SK-N-SH (cell line): ENCODE measurements around the gene TMEM138. TPM values are rescaled to one million over a fixed set of nuclear protein-coding genes. Genes with fewer than 3 reads are reported as not detected.
"Not testable (repeated sequence)": the region's sequence is repeated elsewhere in the genome, so short reads cannot be mapped to it uniquely, and the experiment has no call there.

Experiments
- CTCF ChIA-PET: fragments of 300-600, 350-600 bp; formaldehyde crosslinking; extraction: SDS; loops from one replicate; lab custom pipeline; 2021; lab: Yijun Ruan, JAX
- POLR2A ChIA-PET: fragments of 350-600 bp; sonication (Branson Sonifier 250); formaldehyde crosslinking; extraction: SDS; loops from one replicate; lab custom pipeline; 2020; ENCODE audit warnings: antibody characterized with exemption, inconsistent platforms; lab: Yijun Ruan, JAX
- DNase-seq: peaks from one replicate; pipeline ENCODE4 v3.0.0; 2012
- H2AFZ ChIP-seq: fragments of 200-600 bp; sonication (generic); 2 replicates; pipeline ENCODE4 v1.8.1; 2016; ENCODE audit warnings: antibody characterized with exemption, mild to moderate bottlenecking, low read depth
- H3F3A ChIP-seq: fragments of 200-600 bp; sonication (generic); replicated peaks from 2 replicates; pipeline ENCODE3; 2016; ENCODE audit warnings: antibody characterized with exemption, mild to moderate bottlenecking; ENCODE audit not compliant: insufficient read depth
- H3K27ac ChIP-seq, 2 experiments: fragments of 200-500 bp in 1 of 2; fragments of 200-600 bp in 1 of 2; sonication (Bioruptor generic) in 1 of 2; sonication (generic), shearing (Covaris generic) in 1 of 2; 2 replicates each; pipeline versions ENCODE4 v1.5.1 to v1.6.1; 2014 to 2016; ENCODE audit warnings: low read depth in 2 of 2, inconsistent platforms in 1 of 2, low read length in 1 of 2, mild to moderate bottlenecking in 1 of 2, mixed read lengths in 1 of 2
- H3K27me3 ChIP-seq: fragments of 200-600 bp; sonication (generic), shearing (Covaris generic); 2 replicates; pipeline ENCODE4 v1.6.1; 2016; ENCODE audit warnings: mixed run types; ENCODE audit not compliant: insufficient read depth
- H3K36me3 ChIP-seq, 2 experiments: fragments of 200-500 bp in 1 of 2; fragments of 200-600 bp in 1 of 2; sonication (Bioruptor generic) in 1 of 2; sonication (generic) in 1 of 2; replicated peaks in 1 of 2; 2 replicates each; pipeline versions ENCODE3 to v1.5.1; 2014 to 2016; ENCODE audit warnings: low read length in 1 of 2, mild to moderate bottlenecking in 1 of 2; ENCODE audit not compliant: insufficient read depth in 2 of 2, control insufficient read depth in 1 of 2
- H3K4me1 ChIP-seq, 2 experiments: fragments of 200-500 bp in 1 of 2; fragments of 200-600 bp in 1 of 2; sonication (Bioruptor generic) in 1 of 2; sonication (generic), shearing (Covaris generic) in 1 of 2; 2 replicates each; pipeline versions ENCODE4 v1.5.1 to v1.6.1; 2014 to 2016; ENCODE audit warnings: low read depth in 1 of 2, low read length in 1 of 2, mixed run types in 1 of 2; ENCODE audit not compliant: insufficient read depth in 2 of 2, control insufficient read depth in 1 of 2
- H3K4me2 ChIP-seq: fragments of 200-600 bp; sonication (generic), shearing (Covaris generic); 2 replicates; pipeline ENCODE4 v1.6.1; 2017; ENCODE audit warnings: mixed run types
- H3K4me3 ChIP-seq, 2 experiments: fragments of 200-500 bp in 1 of 2; fragments of 200-600 bp in 1 of 2; sonication (Bioruptor generic) in 1 of 2; sonication (generic), shearing (Covaris generic) in 1 of 2; 2 replicates each; pipeline versions ENCODE4 v1.5.1 to v1.8.1; 2014 to 2016; ENCODE audit warnings: low read depth in 2 of 2, inconsistent platforms in 1 of 2, low read length in 1 of 2, mild to moderate bottlenecking in 1 of 2, mixed read lengths in 1 of 2, moderate library complexity in 1 of 2
- H3K79me2 ChIP-seq: fragments of 200-600 bp; sonication (generic); 2 replicates; pipeline ENCODE4 v1.8.1; 2017; ENCODE audit warnings: mild to moderate bottlenecking; ENCODE audit not compliant: insufficient read depth
- H3K9ac ChIP-seq: fragments of 200-600 bp; sonication (generic); 2 replicates; pipeline ENCODE4 v1.6.1; 2017; ENCODE audit warnings: mixed run types
- H3K9me2 ChIP-seq: fragments of 200-600 bp; sonication (generic); 2 replicates; pipeline ENCODE4 v1.6.1; 2017; ENCODE audit warnings: mixed run types
- H3K9me3 ChIP-seq: fragments of 200-600 bp; sonication (generic); 2 replicates; pipeline ENCODE4 v1.6.1; 2017; ENCODE audit warnings: mixed run types, mild to moderate bottlenecking, moderate library complexity
- H4K20me1 ChIP-seq: fragments of 200-600 bp; sonication (generic); 2 replicates; pipeline ENCODE4 v1.6.1; 2017; ENCODE audit warnings: mild to moderate bottlenecking, mixed run types; ENCODE audit not compliant: insufficient read depth
- EP300 ChIP-seq, 2 experiments: IDR thresholded peaks; 2 replicates each; pipeline versions ENCODE4 v1.4.0 to v1.6.1; 2012; ENCODE audit warnings: borderline replicate concordance in 1 of 2, low read depth in 1 of 2, low read length in 1 of 2
- FOXM1 ChIP-seq: IDR thresholded peaks from 2 replicates; pipeline ENCODE4 v1.4.0; 2012; ENCODE audit warnings: low read depth, mild to moderate bottlenecking
- MEF2A ChIP-seq: IDR thresholded peaks from 2 replicates; pipeline ENCODE4 v1.4.0; 2012; ENCODE audit warnings: low read depth, borderline replicate concordance
- NFIC ChIP-seq: IDR thresholded peaks from 2 replicates; pipeline ENCODE4 v1.4.0; 2012; ENCODE audit warnings: borderline replicate concordance
- POLR2AphosphoS5 ChIP-seq: IDR thresholded peaks from 2 replicates; pipeline ENCODE4 v1.6.1; 2012; ENCODE audit warnings: low read depth, low read length
- RAD21 ChIP-seq: IDR thresholded peaks from 2 replicates; pipeline ENCODE4 v1.6.1; 2012; ENCODE audit warnings: mild to moderate bottlenecking, low read length
- RFX5 ChIP-seq: IDR thresholded peaks from 2 replicates; pipeline ENCODE4 v1.6.1; 2012; ENCODE audit warnings: mild to moderate bottlenecking, improper control_type of control experiment, low read length
- SIN3A ChIP-seq: IDR thresholded peaks from 2 replicates; pipeline ENCODE4 v1.6.1; 2012; ENCODE audit warnings: low read depth, mild to moderate bottlenecking, low read length, moderate library complexity, borderline replicate concordance
- WGBS: methylation state at CpG from one replicate; pipeline ENCODE4 v1.1.6; 2017; ENCODE audit warnings: low lambda C conversion rate; 5-methylcytosine and 5-hydroxymethylcytosine counted together
- polyA plus RNA-seq, 3 experiments: library from polyadenylated mRNA; depleted of rRNA; stranded (reverse); fragments of >200 nt; gene quantifications; 2 replicates each; pipeline ENCODE4 v1.2.3, GENCODE V29; 2012
- TF ChIP-seq, protein P1 (sequence below): fragments of 150-350 bp; IDR thresholded peaks from 2 replicates; pipeline ENCODE4 v1.6.1; 2017; ENCODE audit warnings: antibody characterized with exemption, low read length, low read depth, borderline replicate concordance
- TF ChIP-seq, protein P2 (sequence below): IDR thresholded peaks from 2 replicates; pipeline ENCODE4; 2012

The TMEM138 gene
- polyA plus RNA-seq, 1 of the 3 experiments (the other 2 are of a cell fraction) = 82.2 TPM

DNA sequence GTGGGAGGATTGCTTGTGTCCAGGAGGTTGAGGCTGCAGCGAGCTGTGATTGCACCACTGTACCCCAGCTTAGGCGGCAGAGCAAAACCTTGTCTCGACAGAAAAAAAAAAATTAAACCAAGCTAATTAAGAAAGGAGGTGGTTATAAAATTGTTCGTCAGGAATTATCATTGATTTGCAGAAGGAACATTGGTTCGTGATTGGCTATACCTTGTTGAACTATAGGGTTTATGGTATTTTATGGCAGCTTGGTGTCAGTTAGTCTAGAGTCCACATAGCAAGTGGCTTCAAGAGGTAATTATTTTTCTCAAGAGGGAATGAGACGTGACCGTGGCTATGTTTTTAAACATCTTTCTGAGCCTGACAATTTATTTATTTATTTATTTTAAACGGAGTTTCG, 18.7 kb downstream of the TMEM138 start:
- Histone ChIP-seq H3K36me3 (peaks cover 0 to 8% of the 10 kb centered on the region in 2 experiments), H3K4me3 (no peak overlapping the region), H3K9ac (no peak overlapping the region), H2AFZ (no peak overlapping the region), H3K9me2 (no peaks in the 10 kb centered on the region), H3K79me2 (no peaks in the 10 kb centered on the region), H3K4me2 (no peak overlapping the region), H4K20me1 (no peaks in the 10 kb centered on the region), H3K4me1 (peaks cover 0 to 7% of the 10 kb centered on the region in 2 experiments; a peak in 1 of 4 replicates), H3K9me3 (no peaks in the 10 kb centered on the region), H3K27me3 (no peaks in the 10 kb centered on the region), H3K27ac (no peak overlapping the region), H3F3A (no peaks in the 10 kb centered on the region)
- no peak for DNase-seq
- TF ChIP-seq, protein P1, sequence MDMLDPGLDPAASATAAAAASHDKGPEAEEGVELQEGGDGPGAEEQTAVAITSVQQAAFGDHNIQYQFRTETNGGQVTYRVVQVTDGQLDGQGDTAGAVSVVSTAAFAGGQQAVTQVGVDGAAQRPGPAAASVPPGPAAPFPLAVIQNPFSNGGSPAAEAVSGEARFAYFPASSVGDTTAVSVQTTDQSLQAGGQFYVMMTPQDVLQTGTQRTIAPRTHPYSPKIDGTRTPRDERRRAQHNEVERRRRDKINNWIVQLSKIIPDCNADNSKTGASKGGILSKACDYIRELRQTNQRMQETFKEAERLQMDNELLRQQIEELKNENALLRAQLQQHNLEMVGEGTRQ = no peak
- no peak for TF ChIP-seq SIN3A
- TF ChIP-seq, protein P2, sequence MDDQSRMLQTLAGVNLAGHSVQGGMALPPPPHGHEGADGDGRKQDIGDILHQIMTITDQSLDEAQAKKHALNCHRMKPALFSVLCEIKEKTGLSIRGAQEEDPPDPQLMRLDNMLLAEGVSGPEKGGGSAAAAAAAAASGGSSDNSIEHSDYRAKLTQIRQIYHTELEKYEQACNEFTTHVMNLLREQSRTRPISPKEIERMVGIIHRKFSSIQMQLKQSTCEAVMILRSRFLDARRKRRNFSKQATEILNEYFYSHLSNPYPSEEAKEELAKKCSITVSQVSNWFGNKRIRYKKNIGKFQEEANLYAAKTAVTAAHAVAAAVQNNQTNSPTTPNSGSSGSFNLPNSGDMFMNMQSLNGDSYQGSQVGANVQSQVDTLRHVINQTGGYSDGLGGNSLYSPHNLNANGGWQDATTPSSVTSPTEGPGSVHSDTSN = no peak
- no peak for TF ChIP-seq FOXM1
- TF ChIP-seq RAD21 = no peak
- no peak for TF ChIP-seq EP300 (IDR thresholded peaks at IDR 0.05; ENCODE audit: borderline replicate concordance in 1 of 2, low read depth in 1 of 2, low read length in 1 of 2)
- TF ChIP-seq RFX5 = no peak
- no peak for TF ChIP-seq NFIC
- TF ChIP-seq POLR2AphosphoS5 = no peak
- no peak for TF ChIP-seq MEF2A
- ChIA-PET POLR2A (interaction anchor here (1.0 to 2.1 kb wide), 2 partner anchors 11 to 19 kb away, joined by 3 to 9 read pairs; partner anchors contain the start of genes CYB561A3 and TMEM138), CTCF (interaction anchor here (1.3 to 8.6 kb wide), 3 partner anchors 11 to 127 kb away, joined by 4 to 300 read pairs (median 9); partner anchors contain the start of genes DDB1, TKFC and TMEM216)
- 96% methylated on average over 9 of the region's 9 CpGs for WGBS

GRCh38 chr11:61383859-61384258, 21.7 kb downstream of the TMEM138 start:
- H3K36me3 ChIP-seq, H2AFZ ChIP-seq, H3F3A ChIP-seq, H3K4me1 ChIP-seq, H4K20me1 ChIP-seq, H3K4me2 ChIP-seq, H3K9me2 ChIP-seq, H3K27ac ChIP-seq, H3K9me3 ChIP-seq, H3K79me2 ChIP-seq, H3K27me3 ChIP-seq, H3K4me3 ChIP-seq, DNase-seq, H3K9ac ChIP-seq: not testable (repeated sequence)
- POLR2A ChIA-PET = interaction anchor here (1.1 to 3.1 kb wide), 4 partner anchors 22 to 50 kb away, joined by 5 to 18 read pairs (median 14); partner anchors contain the start of genes CYB561A3, DDB1, TKFC and TMEM138
- 96% methylated on average over 5 of the region's 5 CpGs for WGBS
- CTCF ChIA-PET = interaction anchor here (1.2 to 8.6 kb wide), 8 partner anchors 9 to 130 kb away, joined by 3 to 300 read pairs (median 26); partner anchors contain the start of genes CYB561A3, DDB1, TKFC and TMEM138
